BE2C (cell line): ENCODE data around the gene DSG2.

Experiments used
- DNase-seq: peaks from one replicate; pipeline ENCODE4 v3.0.0-alpha.2; 2020
- H3K27me3 ChIP-seq: fragments of 250-450 bp; sonication (Bioruptor Pico); 2 replicates; pipeline ENCODE4 v1.5.1; 2020; ENCODE audit warnings: mild to moderate bottlenecking
- H3K36me3 ChIP-seq: fragments of 250-450 bp; sonication (Bioruptor Pico); 2 replicates; pipeline ENCODE4 v1.5.1; 2020; ENCODE audit warnings: mild to moderate bottlenecking
- H3K4me1 ChIP-seq: fragments of 250-450 bp; sonication (Bioruptor Pico); 2 replicates; pipeline ENCODE4 v1.5.1; 2020
- H3K4me3 ChIP-seq: 2 replicates; pipeline ENCODE4 v1.5.1; 2011; ENCODE audit warnings: low read depth, low read length
- H3K9me3 ChIP-seq: fragments of 250-450 bp; sonication (Bioruptor Pico); 2 replicates; pipeline ENCODE4 v1.5.1; 2020
- TF ChIP-seq, protein P1 (sequence below): IDR thresholded peaks from 2 replicates; pipeline ENCODE4 v1.5.1; 2012; ENCODE audit warnings: mild to moderate bottlenecking, low read depth, low read length

The DSG2 gene

DNA sequence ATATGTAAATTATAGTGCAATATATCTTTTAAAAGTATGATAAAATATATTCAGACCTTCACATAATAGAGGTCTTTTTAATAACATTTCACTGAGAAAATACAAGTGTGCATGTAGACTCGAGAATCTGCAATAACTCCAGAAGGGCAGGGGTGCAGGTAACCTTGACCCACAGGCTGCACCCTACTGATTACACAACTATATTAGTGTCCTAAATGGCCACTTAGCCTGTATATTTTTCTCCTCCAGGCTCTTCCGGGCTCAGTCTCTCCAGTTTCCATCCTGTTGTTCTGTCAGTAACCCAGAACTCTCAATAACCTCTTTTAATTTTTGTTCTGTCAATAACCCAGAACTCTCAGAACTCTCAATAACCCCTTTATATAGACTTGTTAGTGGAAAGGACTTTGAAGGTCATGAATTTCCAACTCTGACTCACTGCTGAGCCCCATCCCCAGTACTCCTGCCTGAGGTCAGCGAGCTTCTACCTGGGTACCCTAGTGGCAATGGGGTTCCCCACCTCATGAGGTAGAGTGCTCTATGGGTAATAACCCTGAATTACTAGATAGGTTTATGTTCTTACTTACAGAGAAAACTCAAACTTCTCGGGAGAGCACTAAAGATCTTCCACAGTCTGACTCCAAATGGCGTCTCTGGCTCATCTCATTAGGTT lies 85.3 kb downstream of the DSG2 start:
- no peaks in the 10 kb centered on the region for H3K36me3 ChIP-seq
- TF ChIP-seq, protein P1, sequence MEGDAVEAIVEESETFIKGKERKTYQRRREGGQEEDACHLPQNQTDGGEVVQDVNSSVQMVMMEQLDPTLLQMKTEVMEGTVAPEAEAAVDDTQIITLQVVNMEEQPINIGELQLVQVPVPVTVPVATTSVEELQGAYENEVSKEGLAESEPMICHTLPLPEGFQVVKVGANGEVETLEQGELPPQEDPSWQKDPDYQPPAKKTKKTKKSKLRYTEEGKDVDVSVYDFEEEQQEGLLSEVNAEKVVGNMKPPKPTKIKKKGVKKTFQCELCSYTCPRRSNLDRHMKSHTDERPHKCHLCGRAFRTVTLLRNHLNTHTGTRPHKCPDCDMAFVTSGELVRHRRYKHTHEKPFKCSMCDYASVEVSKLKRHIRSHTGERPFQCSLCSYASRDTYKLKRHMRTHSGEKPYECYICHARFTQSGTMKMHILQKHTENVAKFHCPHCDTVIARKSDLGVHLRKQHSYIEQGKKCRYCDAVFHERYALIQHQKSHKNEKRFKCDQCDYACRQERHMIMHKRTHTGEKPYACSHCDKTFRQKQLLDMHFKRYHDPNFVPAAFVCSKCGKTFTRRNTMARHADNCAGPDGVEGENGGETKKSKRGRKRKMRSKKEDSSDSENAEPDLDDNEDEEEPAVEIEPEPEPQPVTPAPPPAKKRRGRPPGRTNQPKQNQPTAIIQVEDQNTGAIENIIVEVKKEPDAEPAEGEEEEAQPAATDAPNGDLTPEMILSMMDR: no peak
- no peaks in the 10 kb centered on the region for H3K4me1 ChIP-seq
- no peaks in the 10 kb centered on the region for H3K9me3 ChIP-seq
- DNase-seq: no peak
- H3K27me3 ChIP-seq: no peaks in the 10 kb centered on the region
- H3K4me3 ChIP-seq: no peak overlapping the region

DNA sequence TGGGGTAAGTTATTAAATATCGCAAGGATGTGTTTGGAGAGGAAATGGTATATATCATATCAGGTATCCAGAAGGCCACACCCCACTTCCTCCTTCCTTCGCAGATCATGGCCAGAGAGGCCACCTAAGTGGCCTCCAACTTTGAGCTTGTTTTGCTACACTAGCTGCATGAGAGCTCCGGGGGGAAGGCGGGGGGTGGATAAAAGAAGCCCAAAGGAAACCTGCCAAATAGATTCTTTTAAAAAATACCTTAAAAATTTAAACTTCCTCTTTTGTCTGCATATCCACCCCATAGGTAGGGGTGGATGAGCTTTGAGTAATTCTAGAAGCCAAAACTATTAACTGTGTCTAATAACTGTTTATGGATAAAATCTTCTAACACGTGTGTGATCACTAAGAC lies 88.0 kb downstream of the DSG2 start:
- DNase-seq: no peak
- Histone ChIP-seq H3K4me1 (no peaks in the 10 kb centered on the region), H3K9me3 (no peaks in the 10 kb centered on the region), H3K4me3 (no peak overlapping the region), H3K27me3 (no peaks in the 10 kb centered on the region), H3K36me3 (no peaks in the 10 kb centered on the region)
- TF ChIP-seq, protein P1: no peak

DNA sequence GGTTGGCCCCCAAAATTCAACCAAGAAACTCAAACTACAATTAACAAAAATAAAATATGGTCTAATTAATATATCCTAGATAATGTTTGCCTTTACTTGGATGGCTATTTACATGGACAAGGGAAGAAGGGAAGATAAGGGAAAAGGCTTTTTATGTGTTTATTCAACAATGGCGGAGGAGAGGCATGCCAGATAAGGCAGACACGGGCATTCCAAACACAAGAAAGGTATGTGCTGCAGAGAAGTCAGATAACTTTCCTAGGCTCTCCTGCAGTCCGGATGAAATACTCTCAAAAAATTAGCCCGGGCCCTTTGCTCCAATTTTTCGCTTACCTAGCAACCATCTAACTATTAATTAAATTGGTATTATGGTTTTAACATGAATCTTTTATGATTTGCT lies 88.6 kb downstream of the DSG2 start:
- H3K4me1 ChIP-seq: no peaks in the 10 kb centered on the region
- H3K9me3 ChIP-seq: no peaks in the 10 kb centered on the region
- H3K36me3 ChIP-seq: no peaks in the 10 kb centered on the region
- no peaks in the 10 kb centered on the region for H3K27me3 ChIP-seq
- H3K4me3 ChIP-seq: no peak overlapping the region
- no peak for DNase-seq
- TF ChIP-seq, protein P1: no peak

DNA sequence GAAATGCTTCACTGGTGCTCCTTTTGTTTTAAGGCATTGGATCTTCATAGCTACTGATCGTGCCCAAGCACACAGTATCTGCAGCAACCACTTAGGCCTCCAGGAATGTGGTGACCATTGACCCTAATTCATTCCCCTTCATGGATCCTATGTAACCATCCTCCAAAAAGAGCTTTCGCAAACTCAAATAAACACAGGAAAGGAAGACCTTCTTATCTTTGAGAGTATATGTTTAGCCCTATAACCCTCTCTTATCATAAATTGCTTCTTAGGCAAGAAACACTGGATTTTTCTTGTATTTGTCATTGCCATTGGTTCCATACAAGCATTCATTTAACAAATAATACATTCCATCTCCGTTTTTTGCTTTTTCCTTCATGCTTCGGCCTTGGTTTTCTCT lies 89.6 kb downstream of the DSG2 start:
- Histone ChIP-seq H3K27me3 (no peaks in the 10 kb centered on the region), H3K36me3 (no peaks in the 10 kb centered on the region), H3K9me3 (no peaks in the 10 kb centered on the region), H3K4me1 (no peaks in the 10 kb centered on the region), H3K4me3 (no peak overlapping the region)
- TF ChIP-seq, protein P1: no peak
- DNase-seq: no peak

DNA sequence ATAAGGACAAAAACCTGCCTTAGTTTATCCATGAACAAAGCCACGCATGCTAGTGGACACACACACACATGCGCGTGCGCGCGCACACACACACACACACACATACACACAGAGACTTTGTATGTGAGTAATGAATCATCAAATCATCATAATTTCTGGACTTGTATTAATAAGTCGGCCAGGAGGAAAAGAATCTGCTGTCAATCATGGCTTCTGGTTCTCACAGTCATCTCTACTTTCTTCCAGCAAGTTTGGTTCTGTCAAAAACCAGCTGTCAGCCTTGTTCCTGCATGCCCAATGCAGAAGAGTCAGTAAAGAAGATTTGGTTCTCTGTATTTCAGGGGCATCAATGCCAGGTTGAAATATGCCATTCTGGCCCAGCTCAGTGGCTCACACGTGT lies 92.6 kb downstream of the DSG2 start:
- no peaks in the 10 kb centered on the region for H3K27me3 ChIP-seq
- no peaks in the 10 kb centered on the region for H3K4me1 ChIP-seq
- H3K36me3 ChIP-seq: no peaks in the 10 kb centered on the region
- TF ChIP-seq, protein P1: no peak
- no peaks in the 10 kb centered on the region for H3K9me3 ChIP-seq
- no peak for DNase-seq
- H3K4me3 ChIP-seq: no peak overlapping the region

DNA sequence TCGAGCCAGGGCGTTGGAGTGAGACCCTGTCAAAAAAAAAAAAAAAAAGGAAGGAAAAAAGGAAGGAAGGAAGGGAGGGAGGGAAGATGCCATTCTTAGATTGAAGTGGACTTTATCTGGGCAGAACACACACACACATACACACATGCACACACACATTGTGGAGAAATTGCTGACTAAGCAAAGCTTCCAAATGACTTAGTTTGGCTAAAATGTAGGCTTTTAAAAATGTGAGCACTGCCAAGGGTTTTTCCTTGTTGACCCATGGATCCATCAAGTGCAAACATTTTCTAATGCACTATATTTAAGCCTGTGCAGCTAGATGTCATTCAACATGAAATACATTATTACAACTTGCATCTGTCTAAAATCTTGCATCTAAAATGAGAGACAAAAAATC lies 93.1 kb downstream of the DSG2 start:
- Histone ChIP-seq H3K36me3 (no peaks in the 10 kb centered on the region), H3K27me3 (no peaks in the 10 kb centered on the region), H3K4me3 (no peak overlapping the region), H3K9me3 (no peaks in the 10 kb centered on the region), H3K4me1 (no peaks in the 10 kb centered on the region)
- DNase-seq: no peak
- TF ChIP-seq, protein P1: no peak
